HG02852 (cell line): ENCODE data around the gene THOC7.

ENCODE experiments used
- ATAC-seq: cut with Tn5 transposase; IDR thresholded peaks from one replicate; pipeline ENCODE4 v1.9.1; 2021; ENCODE audit warnings: mild to moderate bottlenecking, moderate library complexity; ENCODE audit not compliant: unreplicated experiment

Gene THOC7

GRCh38 chr3:63845215-63845614, 18.4 kb downstream of the THOC7 start:
- no peak for ATAC-seq

DNA sequence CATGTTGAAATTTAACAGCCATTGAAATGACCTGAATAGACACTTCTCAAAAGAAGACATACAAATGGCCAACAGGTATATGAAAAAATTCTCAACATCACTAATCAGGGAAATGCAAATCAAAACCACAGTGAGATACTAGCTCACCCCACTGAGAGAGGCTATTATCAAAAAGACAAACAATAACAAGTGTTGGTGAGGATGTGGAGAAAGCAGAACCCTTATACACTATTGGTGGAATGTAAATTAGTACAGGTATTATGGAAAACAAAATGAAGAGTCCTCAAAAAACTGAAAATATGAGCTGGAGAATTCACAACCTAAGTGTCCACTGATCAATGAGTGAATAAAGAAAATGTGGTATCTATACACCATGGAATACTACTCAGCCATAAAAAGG, 21.5 kb downstream of the THOC7 start:
- ATAC-seq = no peak

DNA sequence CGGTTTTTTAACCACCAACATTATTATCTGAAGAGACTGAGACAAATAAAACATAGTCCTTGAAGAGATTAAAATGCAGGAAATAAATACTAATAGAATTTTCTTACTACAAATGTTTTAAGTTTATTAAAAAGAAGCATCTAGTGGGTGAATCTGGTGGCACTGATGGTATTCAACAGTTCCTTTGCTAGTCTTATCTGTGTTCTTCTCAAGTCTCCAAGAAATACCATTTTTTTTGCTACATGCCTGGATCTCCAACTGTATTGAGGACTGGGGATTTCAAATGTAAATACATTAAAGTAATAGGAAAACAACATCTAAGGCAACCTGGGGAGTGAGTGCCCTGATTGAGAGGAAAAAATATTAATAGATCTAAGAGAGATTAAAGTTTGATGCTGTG, 21.9 kb downstream of the THOC7 start:
- ATAC-seq = no peak

- ATAC-seq = no peak
Observed at GRCh38 chr3:63832395-63832794, 31.2 kb downstream of the THOC7 start.

DNA sequence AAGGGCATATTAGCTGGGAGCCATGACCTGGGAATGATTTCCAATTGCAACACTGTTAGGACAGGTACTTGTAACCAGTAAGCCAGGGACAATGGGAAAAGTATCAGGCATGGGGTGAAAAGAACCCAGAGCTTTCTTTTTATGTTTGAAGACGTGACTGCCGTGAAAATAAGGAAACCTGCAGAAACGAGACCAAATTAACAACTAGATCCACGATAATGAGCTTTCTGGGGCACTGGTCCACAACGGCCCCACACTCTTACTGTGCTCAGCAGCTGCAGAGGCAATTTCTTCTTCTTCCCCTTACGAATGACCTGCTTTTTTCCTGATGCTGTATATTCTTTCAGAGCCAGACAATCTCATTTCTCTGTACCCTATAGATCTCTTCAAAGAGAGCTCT, 33.1 kb downstream of the THOC7 start:
- ATAC-seq = no peak

DNA sequence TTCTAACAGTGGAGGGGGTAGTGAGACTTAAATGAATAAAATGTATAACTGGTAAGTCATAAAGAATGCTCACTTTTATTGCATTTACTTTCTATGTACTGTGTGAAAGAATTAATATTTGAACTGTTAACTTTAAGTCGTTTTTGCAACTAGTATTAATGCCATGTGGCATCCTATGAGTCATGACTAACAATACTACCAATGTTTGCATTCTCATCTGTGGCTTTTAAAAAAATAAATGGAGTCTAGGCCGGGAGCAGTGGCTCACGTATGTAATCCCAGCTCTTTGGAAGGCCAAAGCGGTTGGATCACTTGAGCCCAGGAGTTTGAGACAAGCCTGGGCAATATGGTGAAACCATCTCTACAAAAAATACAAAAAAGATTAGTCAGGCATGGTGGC, 39.3 kb downstream of the THOC7 start:
- no peak for ATAC-seq

GRCh38 chr3:63819151-63819398, 44.5 kb downstream of the THOC7 start, which contains the start of gene C3orf49:
TSS of gene C3orf49 (plus strand) at chr3:63819299. CDS start at chr3:63819472, 173 bp downstream.
- ATAC-seq = no peak

- ATAC-seq = no peak
Observed at GRCh38 chr3:63818282-63819150, 45.1 kb downstream of the THOC7 start.

DNA sequence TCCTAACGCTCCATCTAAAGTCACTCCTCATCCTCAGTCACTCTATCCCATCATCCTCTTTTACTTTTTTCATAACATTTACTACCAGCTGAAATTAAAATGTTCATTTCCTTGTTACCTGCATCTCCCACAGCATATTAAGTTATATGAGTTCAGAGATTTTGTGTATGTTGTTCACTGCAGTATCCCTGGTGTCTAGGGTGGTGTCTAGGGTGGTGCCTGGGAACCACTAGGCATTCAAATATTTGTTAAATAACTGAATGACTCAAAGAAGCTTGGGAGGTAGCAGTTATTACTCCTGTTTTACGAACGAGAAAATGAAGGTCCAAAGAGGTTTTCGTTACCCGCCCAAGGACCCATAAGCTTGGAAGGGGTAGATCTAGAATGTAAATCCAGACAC, 46.4 kb downstream of the THOC7 start:
- ATAC-seq = no peak

GRCh38 chr3:63814237-63814636, 49.4 kb downstream of the THOC7 start:
- no peak for ATAC-seq

DNA sequence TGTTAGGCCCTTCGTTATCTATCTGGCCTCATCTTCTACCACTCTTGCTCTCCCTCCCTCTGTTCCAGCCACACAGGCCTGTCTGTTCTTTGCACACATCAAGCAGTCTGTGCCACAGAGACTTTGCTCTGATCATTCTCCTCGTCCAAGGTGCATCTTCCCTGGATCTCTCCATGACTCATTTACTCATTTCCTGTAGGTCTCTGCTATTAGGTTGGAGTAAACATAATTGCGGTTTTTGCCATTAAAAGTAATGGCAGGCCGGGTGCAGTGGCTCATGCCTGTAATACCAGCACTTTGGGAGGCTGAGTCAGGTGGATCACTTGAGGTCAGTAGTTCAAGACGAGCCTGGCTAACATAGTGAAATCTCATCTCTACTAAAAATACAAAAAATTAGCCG, 54.0 kb downstream of the THOC7 start:
- no peak for ATAC-seq

- ATAC-seq = no peak
Observed at GRCh38 chr3:63808633-63809032, 55.0 kb downstream of the THOC7 start.

DNA sequence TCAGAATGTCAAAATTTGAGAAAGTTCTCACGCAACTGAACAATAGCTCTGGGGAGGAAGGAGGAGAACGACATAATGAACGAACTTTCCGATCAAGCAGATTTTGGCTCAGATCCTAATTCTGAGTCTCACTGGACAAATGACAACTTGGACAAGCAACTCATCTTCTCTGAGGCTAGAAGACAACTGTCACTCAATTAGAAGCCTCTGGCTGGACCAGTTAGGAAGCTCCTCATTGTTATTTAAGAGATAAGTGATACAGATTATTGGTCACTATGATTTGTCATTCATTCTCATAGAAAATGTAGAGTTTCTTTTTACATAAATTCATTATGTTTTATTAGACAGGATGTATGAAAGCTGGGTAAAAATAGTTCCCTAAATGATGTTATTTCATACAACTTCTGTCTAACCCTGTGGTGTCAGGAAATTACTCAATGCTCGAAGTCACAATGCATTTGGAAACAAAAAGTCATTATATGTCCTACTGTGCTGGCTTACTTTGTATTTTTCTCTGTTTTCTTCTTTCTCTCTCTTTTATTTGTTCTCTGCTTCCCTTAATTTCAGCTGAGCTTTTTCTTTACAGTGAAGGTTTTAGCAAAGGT, 55.5 kb downstream of the THOC7 start:
- no peak for ATAC-seq

DNA sequence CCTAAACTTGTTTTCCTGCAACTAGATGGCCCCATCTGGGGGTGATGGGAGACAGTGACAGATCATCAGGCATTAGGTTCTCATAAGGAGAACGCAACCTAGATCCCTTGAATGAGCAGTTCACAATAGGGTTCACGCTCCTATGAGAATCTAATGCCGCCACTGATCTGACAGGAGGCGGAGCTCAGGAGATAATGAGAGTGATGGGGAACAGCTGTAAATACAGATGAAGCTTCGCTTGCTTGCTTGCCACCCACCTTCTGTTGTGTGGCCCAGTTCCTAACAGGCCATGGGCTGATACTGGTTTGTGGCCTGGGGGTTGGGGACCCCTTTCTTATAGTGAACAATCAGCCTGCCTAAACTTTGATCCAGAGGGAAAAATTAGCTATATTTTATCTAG, 59.7 kb downstream of the THOC7 start:
- ATAC-seq = no peak

GRCh38 chr3:63800097-63800496, 63.5 kb downstream of the THOC7 start:
- no peak for ATAC-seq

- ATAC-seq = no peak
Observed at GRCh38 chr3:63798949-63799348, 64.7 kb downstream of the THOC7 start.

DNA sequence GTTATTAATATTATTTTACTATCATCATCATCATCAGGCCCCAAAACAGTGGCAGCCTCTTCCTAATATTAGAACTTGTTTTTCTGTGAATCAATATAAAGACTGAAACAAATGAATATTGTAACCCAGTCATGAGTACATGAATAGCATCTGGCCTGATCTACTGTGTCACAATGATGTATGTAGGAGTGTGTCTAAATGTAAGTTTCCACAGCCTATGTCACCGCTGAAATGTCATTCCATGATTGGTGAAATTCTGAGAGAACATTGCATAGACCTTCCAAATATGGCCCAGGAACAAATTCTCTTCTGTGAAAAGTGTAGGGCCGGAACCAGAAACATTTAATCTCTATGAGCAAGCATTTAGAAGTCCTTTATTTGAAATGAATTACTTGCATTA, 65.1 kb downstream of the THOC7 start:
- no peak for ATAC-seq

- ATAC-seq = no peak
Observed at GRCh38 chr3:63795438-63795837, 68.2 kb downstream of the THOC7 start.

- no peak for ATAC-seq
Observed at GRCh38 chr3:63791974-63792373, 71.6 kb downstream of the THOC7 start.
